ENCODE data around the gene ZC3HAV1L. TPM values are rescaled to one million over a fixed set of nuclear protein-coding genes. Genes with fewer than 3 reads are reported as not detected.

Gene ZC3HAV1L
- total RNA-seq, 1 experiment from 2014 or later: not detected

- no peak for DNase-seq
- Histone ChIP-seq H3K27ac (ENCODE audit: low read length) (no peak overlapping the region), H3K27me3 (ENCODE audit: low read length) (no peaks in the 10 kb centered on the region), H3K4me3 (ENCODE audit: low read length) (no peak overlapping the region), H3K36me3 (ENCODE audit: insufficient read depth, low read length) (peaks cover 60% of the 10 kb centered on the region), H3K9me3 (ENCODE audit: low read length) (no peaks in the 10 kb centered on the region), H3K4me2 (ENCODE audit: low read depth, low read length, poor library complexity, severe bottlenecking) (no peak overlapping the region), H3K9ac (ENCODE audit: low read length) (no peak overlapping the region), H4K20me1 (ENCODE audit: insufficient read depth, low read depth, low read length) (no peaks in the 10 kb centered on the region), H3K79me2 (ENCODE audit: low read length) (no peaks in the 10 kb centered on the region), H2AFZ (ENCODE audit: low read length) (no peak overlapping the region), H3K4me1 (ENCODE audit: low read length) (no peaks in the 10 kb centered on the region), H3K9me2 (replicated peaks; ENCODE audit: insufficient read depth, low read length) (no peaks in the 10 kb centered on the region)
Observed at GRCh38 chr7:139049936-139050335, 14.1 kb upstream of the ZC3HAV1L start.

GRCh38 chr7:139049111-139049510, 13.3 kb upstream of the ZC3HAV1L start:
- no peak overlapping the region for H3K4me2 ChIP-seq (ENCODE audit: low read depth, low read length, poor library complexity, severe bottlenecking)
- H3K9me3 ChIP-seq (ENCODE audit: low read length): no peaks in the 10 kb centered on the region
- H3K36me3 ChIP-seq (ENCODE audit: insufficient read depth, low read length): peaks cover 59% of the 10 kb centered on the region
- no peaks in the 10 kb centered on the region for H4K20me1 ChIP-seq (ENCODE audit: insufficient read depth, low read depth, low read length)
- DNase-seq: no peak
- no peak overlapping the region for H2AFZ ChIP-seq (ENCODE audit: low read length)
- H3K27ac ChIP-seq (ENCODE audit: low read length): no peak overlapping the region
- H3K4me3 ChIP-seq (ENCODE audit: low read length): no peak overlapping the region
- no peak overlapping the region for H3K9ac ChIP-seq (ENCODE audit: low read length)
- no peaks in the 10 kb centered on the region for H3K79me2 ChIP-seq (ENCODE audit: low read length)
- H3K27me3 ChIP-seq (ENCODE audit: low read length): no peaks in the 10 kb centered on the region
- no peaks in the 10 kb centered on the region for H3K9me2 ChIP-seq (replicated peaks; ENCODE audit: insufficient read depth, low read length)
- H3K4me1 ChIP-seq (ENCODE audit: low read length): no peaks in the 10 kb centered on the region

GRCh38 chr7:139047970-139048369, 12.1 kb upstream of the ZC3HAV1L start:
- Histone ChIP-seq H3K27me3 (ENCODE audit: low read length) (no peaks in the 10 kb centered on the region), H4K20me1 (ENCODE audit: insufficient read depth, low read depth, low read length) (no peaks in the 10 kb centered on the region), H3K79me2 (ENCODE audit: low read length) (no peaks in the 10 kb centered on the region), H2AFZ (ENCODE audit: low read length) (no peak overlapping the region), H3K4me3 (ENCODE audit: low read length) (no peak overlapping the region), H3K36me3 (ENCODE audit: insufficient read depth, low read length) (peaks cover 48% of the 10 kb centered on the region), H3K9me3 (ENCODE audit: low read length) (no peaks in the 10 kb centered on the region), H3K9me2 (replicated peaks; ENCODE audit: insufficient read depth, low read length) (no peaks in the 10 kb centered on the region), H3K9ac (ENCODE audit: low read length) (no peak overlapping the region), H3K27ac (ENCODE audit: low read length) (no peak overlapping the region), H3K4me2 (ENCODE audit: low read depth, low read length, poor library complexity, severe bottlenecking) (no peak overlapping the region), H3K4me1 (ENCODE audit: low read length) (no peaks in the 10 kb centered on the region)
- DNase-seq: no peak

GRCh38 chr7:139046143-139046542, 10.3 kb upstream of the ZC3HAV1L start:
- H3K36me3 ChIP-seq (ENCODE audit: insufficient read depth, low read length): peaks cover 39% of the 10 kb centered on the region

GRCh38 chr7:139044813-139045794, 9.3 kb upstream of the ZC3HAV1L start:
- DNase-seq: no peak
- no peaks in the 10 kb centered on the region for H3K9me2 ChIP-seq (replicated peaks; ENCODE audit: insufficient read depth, low read length)
- no peaks in the 10 kb centered on the region for H3K27me3 ChIP-seq (ENCODE audit: low read length)
- no peak overlapping the region for H3K4me3 ChIP-seq (ENCODE audit: low read length)
- H2AFZ ChIP-seq (ENCODE audit: low read length): no peak overlapping the region
- no peaks in the 10 kb centered on the region for H3K4me1 ChIP-seq (ENCODE audit: low read length)
- no peaks in the 10 kb centered on the region for H3K9me3 ChIP-seq (ENCODE audit: low read length)
- H3K9ac ChIP-seq (ENCODE audit: low read length): no peak overlapping the region
- no peak overlapping the region for H3K4me2 ChIP-seq (ENCODE audit: low read depth, low read length, poor library complexity, severe bottlenecking)
- H3K36me3 ChIP-seq (ENCODE audit: insufficient read depth, low read length): peaks cover 30% of the 10 kb centered on the region
- H4K20me1 ChIP-seq (ENCODE audit: insufficient read depth, low read depth, low read length): no peaks in the 10 kb centered on the region
- no peak overlapping the region for H3K27ac ChIP-seq (ENCODE audit: low read length)
- H3K79me2 ChIP-seq (ENCODE audit: low read length): no peaks in the 10 kb centered on the region

More at GRCh38 chr7:139046143-139046542, 10.3 kb upstream of the ZC3HAV1L start:
- Histone ChIP-seq H3K27me3 (ENCODE audit: low read length) (no peaks in the 10 kb centered on the region), H3K9ac (ENCODE audit: low read length) (no peak overlapping the region), H4K20me1 (ENCODE audit: insufficient read depth, low read depth, low read length) (no peaks in the 10 kb centered on the region), H3K79me2 (ENCODE audit: low read length) (no peaks in the 10 kb centered on the region), H3K4me2 (ENCODE audit: low read depth, low read length, poor library complexity, severe bottlenecking) (no peak overlapping the region), H3K4me1 (ENCODE audit: low read length) (no peaks in the 10 kb centered on the region), H3K27ac (ENCODE audit: low read length) (no peak overlapping the region), H2AFZ (ENCODE audit: low read length) (no peak overlapping the region), H3K4me3 (ENCODE audit: low read length) (no peak overlapping the region), H3K9me2 (replicated peaks; ENCODE audit: insufficient read depth, low read length) (no peaks in the 10 kb centered on the region), H3K9me3 (ENCODE audit: low read length) (no peaks in the 10 kb centered on the region)
- DNase-seq: no peak

GRCh38 chr7:139043823-139044812, 8.3 kb upstream of the ZC3HAV1L start:
- no peak for DNase-seq
- no peaks in the 10 kb centered on the region for H3K79me2 ChIP-seq (ENCODE audit: low read length)
- H3K27me3 ChIP-seq (ENCODE audit: low read length): no peaks in the 10 kb centered on the region
- H3K27ac ChIP-seq (ENCODE audit: low read length): no peak overlapping the region
- H3K9me2 ChIP-seq (replicated peaks; ENCODE audit: insufficient read depth, low read length): no peaks in the 10 kb centered on the region
- H3K9ac ChIP-seq (ENCODE audit: low read length): no peak overlapping the region
- no peaks in the 10 kb centered on the region for H3K4me1 ChIP-seq (ENCODE audit: low read length)
- H3K4me2 ChIP-seq (ENCODE audit: low read depth, low read length, poor library complexity, severe bottlenecking): no peak overlapping the region
- no peak overlapping the region for H3K4me3 ChIP-seq (ENCODE audit: low read length)
- H3K36me3 ChIP-seq (ENCODE audit: insufficient read depth, low read length): peaks cover 21% of the 10 kb centered on the region
- no peaks in the 10 kb centered on the region for H4K20me1 ChIP-seq (ENCODE audit: insufficient read depth, low read depth, low read length)
- H3K9me3 ChIP-seq (ENCODE audit: low read length): no peaks in the 10 kb centered on the region
- H2AFZ ChIP-seq (ENCODE audit: low read length): no peak overlapping the region

GRCh38 chr7:139041378-139042085, 5.7 kb upstream of the ZC3HAV1L start:
- H3K9me3 ChIP-seq (ENCODE audit: low read length): no peaks in the 10 kb centered on the region
- peaks cover 7% of the 10 kb centered on the region; the same call in 1 of the 2 replicates for H3K36me3 ChIP-seq (ENCODE audit: insufficient read depth, low read length)
- H3K4me2 ChIP-seq (ENCODE audit: low read depth, low read length, poor library complexity, severe bottlenecking): no peak overlapping the region
- no peaks in the 10 kb centered on the region for H4K20me1 ChIP-seq (ENCODE audit: insufficient read depth, low read depth, low read length)
- no peak overlapping the region for H3K27ac ChIP-seq (ENCODE audit: low read length)
- no peaks in the 10 kb centered on the region for H3K4me1 ChIP-seq (ENCODE audit: low read length)
- no peaks in the 10 kb centered on the region for H3K9me2 ChIP-seq (replicated peaks; ENCODE audit: insufficient read depth, low read length)
- H2AFZ ChIP-seq (ENCODE audit: low read length): no peak overlapping the region
- peak; percentile 48 for DNase-seq
- no peak overlapping the region for H3K4me3 ChIP-seq (ENCODE audit: low read length)
- H3K79me2 ChIP-seq (ENCODE audit: low read length): no peaks in the 10 kb centered on the region
- no peak overlapping the region for H3K9ac ChIP-seq (ENCODE audit: low read length)
- H3K27me3 ChIP-seq (ENCODE audit: low read length): no peaks in the 10 kb centered on the region

Measured in Karpas-422 (cell line).